Inflammatory macrophage treated with lipopolysaccharide for 1 hour (primary cell): ENCODE results near the gene NEURL1B.

Experiments used
- DNase-seq, 2 donors: peaks; one replicate each; pipeline ENCODE4 v3.0.0-alpha.2; 2020 to 2022

Gene NEURL1B

DNA sequence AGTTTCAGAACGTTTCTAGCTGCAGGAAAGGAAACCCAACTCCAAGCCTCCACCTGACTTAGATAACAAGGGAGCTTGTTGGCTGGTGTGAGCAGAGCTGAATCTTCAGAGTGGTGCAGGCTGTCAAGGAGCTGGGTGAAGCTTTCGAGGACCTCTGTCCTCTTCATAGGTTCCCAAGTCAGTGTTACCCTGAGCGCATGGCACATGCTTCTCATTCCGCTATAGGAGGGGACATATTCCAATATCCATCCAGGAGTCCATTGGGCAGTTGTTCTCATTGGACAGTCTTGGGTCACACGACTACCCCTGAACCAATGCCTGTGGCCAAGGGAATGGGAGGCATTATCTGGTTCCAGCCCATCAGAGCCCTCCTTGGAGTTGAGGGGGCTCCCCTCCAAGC lies 79.6 kb downstream of the NEURL1B start:
- no peak for DNase-seq

DNA sequence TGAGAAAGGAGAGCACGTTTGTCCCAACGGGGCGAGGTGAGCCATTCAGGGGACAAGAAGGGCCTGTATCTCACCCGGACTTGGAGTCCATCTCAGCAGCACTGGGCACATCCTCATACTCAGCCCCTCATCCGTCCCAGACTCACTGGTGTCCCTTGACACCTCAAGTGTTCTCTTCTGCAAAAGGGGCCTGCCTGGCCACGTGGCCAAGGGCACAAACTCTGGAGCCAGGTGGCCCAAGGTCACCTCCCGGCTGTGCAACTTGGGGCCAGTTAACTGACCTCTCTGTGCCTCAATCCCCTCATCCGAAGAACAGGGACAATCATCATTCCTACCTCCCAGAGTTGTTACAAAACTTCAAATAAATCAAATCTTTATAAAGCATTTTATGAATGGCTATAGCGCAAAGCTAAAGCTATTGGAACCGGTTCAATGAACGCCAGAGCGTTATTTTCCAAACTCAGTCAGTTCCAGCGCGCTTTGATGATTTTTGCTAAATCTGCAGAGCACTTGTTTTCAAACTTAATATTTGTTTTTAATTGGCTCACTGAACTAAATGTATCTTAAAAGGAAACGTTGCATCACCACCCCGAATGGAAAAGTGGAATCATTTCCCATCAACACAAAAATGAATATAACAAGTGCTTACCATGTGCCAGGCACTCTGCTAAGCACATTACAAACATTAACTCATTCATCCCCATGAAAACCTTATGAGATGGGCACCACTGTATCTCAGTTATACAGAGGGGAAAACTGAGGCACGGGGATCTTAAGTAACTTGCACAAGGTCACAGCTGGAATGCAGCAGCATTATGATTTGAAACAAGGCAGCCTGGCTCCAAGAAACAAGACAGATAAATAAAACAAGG lies 80.6 kb downstream of the NEURL1B start:
- DNase-seq, result no peak

DNA sequence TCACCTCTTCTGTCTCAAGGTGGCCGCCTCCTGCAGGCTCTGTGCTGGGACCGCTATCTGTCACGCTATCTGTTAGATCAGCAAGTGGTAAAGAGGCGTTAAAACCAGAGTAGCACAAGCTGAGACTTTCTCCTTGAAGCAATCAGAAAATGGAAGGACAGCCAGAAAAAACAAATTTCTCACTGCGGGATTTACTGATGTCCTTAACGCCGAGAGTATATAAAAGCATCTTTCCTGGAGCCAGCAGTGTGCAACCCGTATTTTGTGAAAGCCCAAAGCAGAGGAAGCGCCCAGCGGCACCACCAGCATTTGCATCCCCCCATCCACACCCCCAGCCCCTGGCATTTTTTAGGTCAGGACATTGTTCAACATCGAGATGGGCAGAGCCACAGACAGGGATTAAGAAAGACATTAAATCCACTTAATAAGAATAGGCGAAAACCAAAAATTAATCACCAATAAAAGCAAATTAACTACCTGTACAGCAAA lies 81.3 kb downstream of the NEURL1B start:
- DNase-seq, result no peak

DNA sequence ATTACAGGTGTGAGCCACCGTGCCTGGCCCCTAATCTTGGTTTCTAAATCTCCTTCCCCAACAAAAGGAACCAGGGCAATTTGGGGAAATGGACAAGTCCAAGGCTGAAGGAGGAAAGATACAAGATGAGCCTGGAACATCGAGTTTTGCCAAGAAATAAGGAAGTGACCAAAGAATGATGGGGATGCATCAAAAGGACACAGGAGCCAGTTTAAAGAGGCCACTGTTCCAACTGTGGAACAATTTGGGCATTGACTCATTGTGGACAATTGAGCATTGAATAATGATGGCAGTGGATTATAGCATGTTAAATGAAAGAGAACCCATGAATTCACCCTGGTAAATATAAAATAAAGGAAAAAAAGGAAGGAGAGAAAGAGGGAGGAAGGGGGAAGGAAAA lies 82.4 kb downstream of the NEURL1B start:
- DNase-seq, result no peak

DNA sequence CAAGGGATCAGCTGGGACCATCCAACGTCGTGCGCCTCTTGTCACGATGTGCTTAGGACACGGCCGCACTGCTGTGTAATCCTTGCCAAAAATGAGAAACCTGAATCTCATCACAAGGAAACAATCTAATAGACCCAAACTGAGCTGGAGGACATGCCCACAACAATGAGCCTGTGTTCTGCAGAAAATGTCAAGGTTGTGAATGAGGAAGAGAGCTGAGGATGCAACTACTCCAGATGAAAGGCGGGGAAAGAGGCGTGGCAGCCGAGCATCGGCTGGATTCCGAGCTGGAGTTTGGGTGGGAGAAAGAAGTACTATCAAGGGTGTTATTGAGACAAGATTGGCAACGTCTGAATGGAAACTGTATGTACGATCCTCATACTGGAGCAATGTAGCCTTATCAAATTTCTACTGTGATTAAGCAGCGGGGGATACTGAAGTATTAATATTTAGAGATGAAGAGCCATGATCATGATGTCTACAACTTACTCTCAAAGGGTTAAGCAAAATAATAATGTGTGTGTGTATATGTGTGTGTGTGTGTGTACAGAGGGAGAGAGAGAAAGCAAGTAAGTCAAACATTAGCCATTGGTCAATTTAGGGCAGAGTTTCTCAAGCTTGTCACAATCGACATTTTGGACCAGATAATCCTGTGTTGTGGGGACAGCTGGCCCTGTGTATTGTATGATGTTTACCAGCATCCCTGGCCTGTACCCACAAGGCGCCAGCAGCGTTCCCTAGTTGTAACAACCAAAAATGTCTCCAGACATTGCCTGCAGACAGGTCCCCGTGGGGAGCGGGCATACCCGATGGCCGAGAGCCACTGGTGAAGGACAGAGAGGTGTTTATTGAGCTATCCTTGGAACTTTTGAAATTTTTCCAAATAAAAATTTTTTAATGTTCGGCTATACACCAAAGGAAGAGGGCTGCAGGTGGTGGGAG lies 83.5 kb downstream of the NEURL1B start:
- DNase-seq, result no peak

DNA sequence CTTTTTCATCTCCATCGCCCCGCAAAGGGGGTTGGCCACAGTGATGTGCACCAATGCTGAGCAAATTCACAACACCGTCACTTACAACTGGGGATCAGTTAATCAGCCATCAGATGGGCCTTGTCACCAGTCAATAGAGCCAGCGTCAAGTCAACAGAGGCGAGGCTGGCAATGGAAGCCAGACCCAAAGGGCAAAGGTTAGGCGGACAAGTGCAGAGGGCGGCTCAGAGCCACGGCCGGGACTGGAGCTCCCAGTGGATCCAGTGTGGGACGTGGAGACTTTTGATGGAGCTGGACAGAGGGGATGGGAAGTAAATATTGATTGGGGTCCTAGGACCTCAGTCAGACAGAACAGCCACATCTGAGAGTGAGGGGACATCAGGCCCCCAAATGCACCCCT lies 84.2 kb downstream of the NEURL1B start:
- DNase-seq, result no peak

DNA sequence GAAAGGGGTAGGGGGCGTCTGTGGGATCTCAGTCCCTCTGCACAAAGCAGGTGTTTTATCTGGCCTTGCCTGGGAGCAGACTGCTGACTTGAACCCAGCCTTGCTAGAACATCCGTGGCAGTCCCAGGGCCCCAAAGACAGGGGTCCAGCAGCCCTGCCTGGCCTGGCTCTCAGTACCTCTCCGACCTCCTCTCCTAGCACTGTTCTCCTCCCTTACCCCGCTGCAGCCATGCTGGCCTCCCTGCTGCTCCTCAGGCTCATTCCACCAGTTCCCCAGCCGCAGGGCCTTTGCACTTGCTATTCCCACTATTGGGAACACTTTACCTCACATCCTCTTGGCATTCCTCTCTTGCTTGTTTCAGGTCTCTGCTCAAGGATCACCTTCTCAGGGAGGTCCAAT lies 84.7 kb downstream of the NEURL1B start:
- no peak for DNase-seq

DNA sequence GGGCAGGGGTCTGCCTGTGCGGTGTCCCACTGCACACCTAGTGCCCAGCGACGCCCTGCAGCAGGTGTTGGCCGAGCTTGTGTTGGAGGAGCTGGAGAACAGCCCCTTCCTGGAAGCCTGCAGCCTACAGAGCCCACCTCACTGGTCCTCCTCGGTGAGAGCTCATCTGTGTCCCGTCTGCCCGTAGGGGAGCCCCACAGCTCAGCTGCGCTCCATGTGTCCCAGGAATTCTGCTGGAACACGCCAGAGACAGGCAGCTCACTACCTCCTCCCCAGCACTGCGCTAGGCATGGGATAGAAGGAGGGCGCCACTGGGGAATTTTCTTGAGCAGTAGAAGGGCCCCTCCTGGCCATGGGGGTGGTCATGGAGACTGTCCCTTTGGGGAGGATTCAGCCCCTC lies 85.9 kb downstream of the NEURL1B start:
- DNase-seq, result no peak

DNA sequence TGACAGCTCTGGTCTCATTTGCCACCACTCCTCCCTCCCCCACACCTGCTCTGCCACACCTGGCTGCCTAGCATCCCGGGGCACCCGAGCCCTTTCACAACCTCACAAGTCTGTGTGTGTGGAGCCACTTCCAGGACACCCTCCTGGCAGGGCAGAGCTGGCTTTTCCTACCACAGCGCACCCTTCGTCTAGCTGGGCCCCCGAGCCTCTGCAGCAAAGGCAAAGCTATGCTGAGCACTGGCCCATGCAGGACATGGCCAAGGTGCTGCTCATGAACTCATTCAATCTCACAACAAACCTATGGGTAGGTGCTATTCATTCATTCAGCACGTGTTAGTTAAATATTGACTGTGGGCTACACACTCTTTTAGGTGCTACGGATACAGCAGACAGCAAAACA lies 86.5 kb downstream of the NEURL1B start:
- no peak for DNase-seq

DNA sequence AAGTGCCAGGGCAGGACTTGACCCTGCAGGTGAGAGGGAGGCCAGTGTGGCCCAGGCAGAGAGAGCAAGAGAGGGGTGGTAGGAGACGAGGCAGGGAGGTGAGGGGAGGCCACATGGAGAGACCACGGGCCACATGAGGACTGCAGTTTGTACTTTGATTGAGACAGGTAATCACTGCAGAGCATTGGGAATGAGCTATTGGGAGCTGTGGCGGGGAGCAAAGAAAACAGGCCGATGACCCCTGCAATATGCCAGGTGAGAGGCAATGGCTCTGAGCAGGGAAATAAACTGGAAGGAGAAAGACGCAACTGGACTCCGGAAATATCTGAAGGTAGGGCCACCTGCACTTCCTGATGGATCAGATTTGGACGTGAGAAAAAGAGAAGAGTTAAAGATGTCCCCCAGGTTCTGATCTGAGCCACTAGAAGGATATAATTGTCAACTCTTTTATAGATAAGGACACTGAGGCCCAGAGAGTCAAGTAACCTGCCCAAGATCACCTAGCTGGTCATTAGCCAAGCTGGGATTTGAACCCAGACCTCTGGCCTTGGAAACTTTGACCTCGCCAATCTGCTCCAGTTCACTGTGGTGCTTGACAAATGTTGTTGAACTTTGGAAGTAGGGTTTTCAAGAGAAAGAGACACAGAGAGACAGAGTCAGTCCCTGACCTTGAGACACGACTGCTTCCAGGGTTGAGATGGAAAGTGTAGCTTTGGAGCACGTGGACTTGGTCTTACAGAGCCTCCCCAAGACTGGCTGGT lies 87.6 kb downstream of the NEURL1B start:
- DNase-seq, result no peak

DNA sequence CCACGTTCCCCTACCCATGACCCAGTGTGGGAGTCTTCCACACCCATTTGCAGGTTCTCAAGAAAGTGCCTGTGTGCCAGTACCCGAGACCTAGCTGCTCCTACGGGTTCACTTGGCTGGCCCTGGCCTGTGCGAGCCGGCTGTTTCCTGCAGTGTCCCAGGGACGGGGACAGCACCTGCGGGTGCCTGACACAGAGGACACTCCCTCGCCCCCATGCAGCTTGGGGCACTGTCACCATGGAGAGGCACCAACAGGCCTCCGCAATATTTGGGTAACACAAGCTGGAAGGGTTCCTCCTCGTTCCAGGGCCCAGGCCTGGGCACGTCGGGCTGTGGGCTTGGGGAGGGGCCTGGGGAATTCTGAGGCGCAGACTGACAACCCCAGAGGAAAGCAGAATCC lies 88.5 kb downstream of the NEURL1B start:
- no peak for DNase-seq

DNA sequence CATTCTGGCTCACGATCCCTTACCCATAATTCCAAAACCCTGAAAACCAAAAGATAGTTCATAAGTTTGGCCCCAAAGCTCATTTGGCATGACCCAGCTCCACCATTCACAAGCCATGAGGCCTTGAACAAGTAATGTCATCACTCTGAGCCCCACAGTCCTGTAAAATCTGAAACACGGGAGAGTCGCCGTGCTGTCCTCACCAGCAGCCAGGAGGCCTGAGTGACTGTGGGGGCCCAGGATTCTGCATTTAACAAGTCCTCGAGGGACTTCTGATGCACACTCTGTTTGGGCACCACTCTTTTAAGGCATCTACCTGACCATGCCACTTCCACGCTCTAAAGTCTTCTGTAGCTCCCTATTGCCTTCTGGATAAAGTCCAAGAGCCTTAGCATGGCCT lies 89.2 kb downstream of the NEURL1B start:
- no peak for DNase-seq

DNA sequence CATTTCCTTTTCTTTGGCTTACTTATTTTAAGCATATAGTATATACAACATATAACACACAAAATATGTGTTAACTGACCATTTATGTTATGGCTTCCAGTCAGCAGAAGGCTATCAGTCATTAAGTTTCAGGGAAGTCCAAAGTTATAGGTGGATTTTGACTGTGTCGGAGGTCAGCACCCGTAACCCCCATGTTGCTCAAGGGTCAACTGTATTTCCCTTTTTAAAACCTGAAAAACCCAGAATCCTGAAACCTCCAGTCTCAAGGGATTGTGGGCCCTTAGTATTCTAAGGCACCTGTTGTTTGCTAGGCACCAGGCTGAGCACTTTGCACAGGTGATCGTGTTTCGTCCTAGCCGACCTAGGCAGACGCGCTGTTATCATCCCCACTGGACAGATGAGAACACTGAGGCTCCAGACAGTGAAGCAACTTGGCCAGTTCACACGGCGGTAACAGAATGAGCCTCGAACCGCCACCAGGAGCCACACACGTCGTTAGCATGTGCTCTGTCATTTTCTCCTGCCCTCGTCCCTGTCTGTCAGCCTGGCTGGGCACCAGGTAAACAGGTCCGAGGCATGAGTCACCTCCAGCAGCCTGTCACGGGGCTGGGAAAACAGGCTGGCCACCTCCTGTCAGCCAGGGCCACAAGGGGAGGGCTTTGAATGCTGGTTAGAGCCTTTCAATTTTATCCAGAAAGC lies 90.1 kb downstream of the NEURL1B start:
- peak; percentile 51 to 71 for DNase-seq

DNA sequence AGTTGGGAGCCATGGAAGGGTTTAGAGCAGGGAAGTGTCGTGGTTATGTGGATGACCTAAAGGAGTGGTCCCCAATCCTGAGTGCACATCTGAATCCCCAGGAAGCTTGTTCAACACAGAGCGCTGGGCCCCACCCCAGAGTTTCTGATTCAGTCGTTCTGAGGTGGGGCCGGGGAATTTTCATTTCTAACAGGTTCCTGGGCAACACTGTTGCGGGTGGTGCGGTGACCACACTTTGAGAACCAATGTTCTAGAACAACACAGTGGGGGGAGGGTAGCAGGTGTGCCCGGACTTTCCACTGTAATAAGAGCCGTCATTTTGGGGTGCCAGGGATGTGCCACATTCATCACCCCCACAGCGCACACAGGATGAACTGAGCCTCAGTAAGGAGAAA lies 90.6 kb downstream of the NEURL1B start:
- no peak for DNase-seq

DNA sequence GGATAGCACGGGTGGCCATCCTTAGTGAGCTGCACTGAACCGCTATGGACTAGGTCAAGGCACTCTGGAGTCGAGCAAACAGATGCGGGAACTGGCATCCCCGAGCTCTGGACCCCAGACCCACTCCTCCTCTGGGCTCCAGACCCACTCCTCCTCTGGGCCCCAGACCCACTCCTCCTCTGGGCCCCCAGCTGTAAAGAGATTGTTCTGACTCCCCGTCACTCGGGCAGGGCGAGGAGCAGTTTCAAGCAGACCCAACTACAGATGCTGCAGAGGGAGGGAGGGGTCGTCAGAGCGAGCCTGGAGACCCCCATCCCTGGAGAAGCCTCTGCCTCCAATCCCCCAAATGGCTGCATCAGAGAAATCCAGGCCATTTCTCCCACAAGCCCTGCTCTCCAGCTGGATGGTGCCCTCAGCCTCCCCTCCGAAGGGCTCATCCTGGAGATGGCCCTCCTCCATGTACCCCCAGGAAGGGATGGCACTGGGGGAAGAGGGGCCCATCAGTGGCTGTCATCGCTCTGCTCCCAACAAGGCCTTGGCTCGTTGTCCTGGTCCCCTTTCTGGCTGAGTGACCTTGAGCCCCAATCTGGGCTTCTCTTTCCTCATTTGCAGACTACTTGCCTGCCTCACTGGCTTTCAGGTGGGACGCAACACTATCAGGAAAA lies 91.3 kb downstream of the NEURL1B start:
- DNase-seq, result no peak

DNA sequence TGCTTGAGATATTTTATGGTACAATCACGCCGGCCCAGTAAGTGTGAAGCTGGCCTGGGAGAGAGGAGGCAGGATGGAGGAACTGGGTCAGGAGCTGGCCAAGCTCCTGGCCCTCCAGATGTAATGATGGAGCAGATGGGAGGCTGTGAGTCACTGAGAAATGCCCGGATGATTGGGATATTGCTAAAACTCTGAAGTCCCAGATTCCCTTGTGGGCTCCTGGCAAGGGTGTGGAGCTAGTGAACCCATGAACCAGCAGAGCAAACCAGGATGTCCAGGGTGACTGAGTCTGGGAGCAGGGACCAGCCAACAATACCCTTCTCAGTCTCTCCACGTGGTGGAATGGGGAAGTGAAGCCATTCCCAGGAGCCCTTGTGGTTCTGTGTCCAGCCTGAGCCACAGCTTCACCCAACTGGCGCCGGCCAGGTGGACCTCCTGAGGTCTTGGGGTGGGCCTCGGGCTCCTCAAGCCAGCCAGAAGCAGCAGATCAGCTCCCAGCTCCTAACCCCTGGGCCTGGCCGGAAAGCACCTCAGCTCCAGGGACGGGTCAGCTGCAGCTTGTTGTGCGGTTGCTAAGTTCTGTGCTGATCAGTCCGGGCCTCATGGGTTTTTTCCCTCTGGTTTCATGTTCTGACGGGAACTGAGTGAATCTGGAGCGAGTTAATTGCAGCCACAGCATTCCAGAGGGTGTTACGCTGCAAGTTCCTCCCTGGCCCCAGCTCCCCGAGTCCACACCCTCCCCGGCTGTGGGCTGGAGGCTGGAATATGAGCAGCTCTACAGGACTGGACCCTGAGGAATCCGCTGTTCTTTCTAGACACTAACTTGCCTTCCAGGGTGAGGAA lies 92.3 kb downstream of the NEURL1B start:
- peak; percentile 55 to 85 for DNase-seq

DNA sequence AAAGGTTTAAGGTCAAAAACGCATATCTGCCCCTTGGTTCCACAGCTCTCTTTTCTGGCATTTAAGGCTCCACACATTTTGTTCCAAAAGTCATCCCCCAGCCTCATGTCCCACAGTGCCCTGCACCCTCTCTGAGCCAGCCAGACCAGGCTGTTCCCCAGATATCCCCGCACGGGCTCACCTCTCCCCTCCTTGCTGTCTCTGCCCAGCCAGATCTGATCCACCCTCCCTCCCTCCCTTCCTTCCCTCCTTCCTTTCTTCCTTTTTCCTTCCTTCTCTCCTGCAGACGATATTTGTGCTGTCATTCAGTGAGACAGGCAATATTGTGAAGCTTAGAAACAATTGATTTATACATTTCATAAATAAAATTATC lies 92.9 kb downstream of the NEURL1B start:
- DNase-seq, result no peak

DNA sequence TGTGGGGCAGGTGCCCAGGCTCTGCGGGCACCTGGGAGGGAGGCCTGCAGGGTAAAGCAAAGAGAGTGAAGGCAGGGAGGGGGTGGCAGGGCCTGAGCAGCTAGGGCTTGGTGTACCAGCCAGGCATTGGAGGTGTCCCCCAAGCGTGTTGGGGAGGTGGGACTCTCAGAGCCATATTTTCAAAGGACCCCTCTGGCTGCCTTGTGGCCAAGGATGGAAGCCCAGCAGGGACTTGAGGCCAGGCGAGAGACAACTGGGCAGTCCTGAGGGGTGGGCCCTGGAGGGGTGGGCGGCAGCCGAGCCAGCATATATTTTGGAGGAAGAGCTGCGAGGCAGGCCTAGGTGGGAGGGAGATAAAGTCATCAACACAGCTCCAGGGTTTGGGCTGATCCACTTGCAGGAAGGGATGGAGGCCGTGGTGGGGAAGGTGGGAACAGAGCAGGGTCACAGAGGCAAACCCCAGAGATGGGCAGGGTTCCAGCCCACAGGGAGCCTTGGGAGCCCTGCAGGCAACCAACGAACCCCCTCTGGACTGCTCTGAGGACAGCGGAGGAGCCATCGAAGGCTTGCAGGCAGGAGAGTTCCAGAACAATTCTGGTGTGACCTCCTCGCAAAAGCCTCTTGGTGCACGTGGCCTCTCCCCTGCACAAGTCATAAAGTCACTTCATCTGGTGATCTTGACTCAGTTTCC lies 94.2 kb downstream of the NEURL1B start:
- no peak for DNase-seq

DNA sequence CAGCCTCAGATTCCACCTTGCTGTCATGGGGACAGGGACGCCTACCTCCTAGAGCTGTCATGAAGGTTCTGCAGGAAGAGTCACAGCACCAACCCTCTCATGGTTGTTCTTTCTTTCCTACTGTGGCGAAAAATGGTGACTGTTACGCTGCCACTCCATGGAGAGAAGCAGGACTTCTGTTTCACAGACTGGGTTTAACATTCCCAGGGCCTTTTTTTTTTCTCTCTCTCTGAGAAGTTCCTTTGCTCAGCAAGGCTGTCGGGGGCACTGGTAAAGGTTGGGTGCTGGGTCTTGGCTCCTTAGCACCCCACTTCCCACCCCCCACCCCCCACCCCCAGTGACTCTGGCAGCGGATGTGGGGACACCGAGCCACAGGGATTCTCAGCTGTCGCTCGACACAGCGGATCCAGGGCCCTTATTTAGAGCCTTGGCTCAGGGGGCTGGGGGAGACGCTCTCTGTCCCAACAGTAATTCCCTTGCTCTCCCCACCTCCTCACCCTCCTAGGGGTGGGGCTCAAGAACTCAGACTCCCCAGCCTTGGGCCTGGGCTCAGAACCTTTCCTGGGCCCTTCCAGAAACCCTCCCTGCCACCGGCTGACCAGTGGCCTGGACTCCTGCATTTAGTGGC lies 95.6 kb downstream of the NEURL1B start:
- no peak for DNase-seq

DNA sequence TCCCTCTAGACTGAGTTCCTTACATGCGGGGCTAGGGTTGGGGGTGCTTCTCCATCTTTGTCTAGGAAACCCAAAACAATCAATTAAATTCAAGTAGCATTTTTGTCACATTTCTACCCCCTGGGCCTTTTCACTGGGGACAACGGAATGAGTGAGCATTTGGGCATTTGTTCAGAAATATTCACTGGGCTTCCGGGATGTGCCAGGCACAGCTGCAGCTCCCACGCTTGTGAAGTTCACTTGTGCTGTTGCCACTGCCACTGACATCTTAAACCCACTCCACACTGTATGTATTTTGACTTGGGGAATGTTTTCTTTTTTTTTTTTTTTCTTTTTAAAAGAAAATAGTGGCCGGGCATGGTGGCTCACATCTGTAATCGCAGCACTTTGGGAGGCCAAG lies 98.3 kb downstream of the NEURL1B start:
- DNase-seq, result no peak
